Stimulated activated naive CD4-positive, alpha-beta T cell treated with Interleukin-2 at 50 U/mL for 16 hours (primary cell): Measurements from ENCODE around the gene VWCE.
"Not testable (repeated sequence)": the region's sequence is repeated elsewhere in the genome, so short reads cannot be mapped to it uniquely, and the experiment has no call there.

Source experiments
- DNase-seq: peaks from one replicate; lab custom pipeline; 2025; lab: John Stamatoyannopoulos, UW

Gene VWCE

DNA sequence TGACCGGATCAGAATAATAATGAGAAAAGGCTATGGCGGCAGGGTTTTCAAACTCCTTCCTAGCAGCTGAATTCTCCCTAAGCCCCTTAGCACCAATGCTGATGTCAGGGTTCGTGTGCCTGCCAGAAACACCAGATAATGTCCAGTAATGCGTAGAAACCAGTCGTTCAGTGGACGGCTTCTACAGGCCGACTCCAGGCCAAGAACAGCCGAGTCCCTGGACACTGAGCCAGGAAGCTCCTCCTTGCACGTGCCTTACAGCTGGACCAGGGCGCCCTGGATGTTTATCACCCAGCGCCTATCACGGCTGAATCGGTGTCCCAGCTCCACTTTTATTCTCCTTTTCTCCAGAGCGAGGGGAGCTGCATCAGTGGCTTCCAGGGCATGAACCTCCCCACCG is 82.9 kb downstream of the VWCE start:
- not testable (repeated sequence) for DNase-seq

DNA sequence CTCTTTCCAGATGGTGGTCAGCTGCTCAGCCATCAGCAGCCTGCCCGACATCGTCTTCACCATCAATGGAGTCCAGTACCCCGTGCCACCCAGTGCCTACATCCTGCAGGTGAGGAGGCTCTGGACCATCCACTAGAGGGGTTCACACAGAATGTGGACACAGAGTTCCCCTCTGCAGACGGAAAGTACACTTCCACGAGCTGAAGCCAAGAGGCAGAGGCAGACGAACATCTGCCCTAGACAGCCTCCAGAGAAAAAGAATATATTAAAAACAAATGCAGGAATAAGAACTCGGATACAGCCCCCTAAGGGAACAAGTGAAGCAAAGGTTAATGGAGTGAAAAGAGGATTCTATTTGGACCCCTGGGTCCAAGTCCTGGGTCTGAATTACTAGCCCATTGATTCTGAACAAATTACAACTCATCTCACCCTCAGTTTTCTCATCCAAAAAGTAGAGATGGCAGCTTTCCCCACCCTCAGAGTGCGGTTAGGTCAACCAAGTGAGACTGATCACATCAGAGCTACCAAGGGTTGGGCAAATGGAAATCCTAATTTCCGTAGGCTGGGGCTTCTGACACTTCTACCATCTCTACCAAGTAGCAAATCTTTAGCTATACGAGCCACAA is 83.7 kb downstream of the VWCE start:
- DNase-seq, result not testable (repeated sequence)

DNA sequence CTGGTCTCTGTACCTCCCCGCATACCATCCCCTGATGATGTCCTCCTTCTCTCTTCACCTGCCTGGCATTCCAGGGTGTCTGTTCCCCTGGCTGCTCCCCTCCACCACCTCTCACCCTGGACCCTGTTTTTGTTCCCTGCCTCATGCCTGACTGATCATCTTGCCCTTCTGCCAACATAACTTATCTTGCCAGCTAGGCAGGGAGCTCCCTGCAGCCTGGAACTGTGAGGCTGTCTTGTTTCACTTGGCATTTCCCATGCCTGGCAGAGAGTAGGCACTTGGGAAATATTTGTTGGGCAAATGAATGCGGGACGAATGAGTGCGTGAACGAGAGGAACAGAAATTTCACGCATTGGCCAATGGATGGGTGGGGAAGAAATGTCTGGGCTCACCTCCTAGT is 84.5 kb downstream of the VWCE start:
- not testable (repeated sequence) for DNase-seq
